Neural crest cell (in vitro differentiated cells): ENCODE measurements around the gene NUP98. TPM values are rescaled to one million over a fixed set of nuclear protein-coding genes. Genes with fewer than 3 reads are reported as not detected.
"Not testable (repeated sequence)": the region's sequence is repeated elsewhere in the genome, so short reads cannot be mapped to it uniquely, and the experiment has no call there.

Experiments
- DNase-seq: peaks from one replicate; pipeline ENCODE4 v3.0.0; 2021; ENCODE audit warnings: low read depth, mixed read lengths, low spot score
- H3K27ac Mint-ChIP-seq: one replicate; pipeline ENCODE4 v1.8.0; 2021; ENCODE audit warnings: mild to moderate bottlenecking, mixed read lengths; ENCODE audit not compliant: unreplicated experiment
- H3K27me3 Mint-ChIP-seq: 2 replicates; pipeline ENCODE4 v1.8.0; 2021; ENCODE audit warnings: low read depth, mild to moderate bottlenecking, mixed read lengths
- H3K36me3 Mint-ChIP-seq: 2 replicates; pipeline ENCODE4 v1.8.0; 2021; ENCODE audit warnings: low read depth, mild to moderate bottlenecking, mixed read lengths
- H3K4me1 Mint-ChIP-seq: 2 replicates; pipeline ENCODE4 v1.8.0; 2021; ENCODE audit warnings: mixed read lengths
- H3K4me3 Mint-ChIP-seq: one replicate; pipeline ENCODE4 v1.8.0; 2021; ENCODE audit warnings: mild to moderate bottlenecking, mixed read lengths
- H3K9me3 Mint-ChIP-seq: 2 replicates; pipeline ENCODE4 v1.8.0; 2021; ENCODE audit warnings: mixed read lengths
- CTCF ChIP-seq: fragments of 200-600 bp; sonication (generic); conservative IDR thresholded peaks from 2 replicates; pipeline ENCODE4 v1.5.0; 2021; ENCODE audit warnings: antibody characterized with exemption, mild to moderate bottlenecking
- total RNA-seq: library from RNA; stranded (reverse); gene quantifications from 2 replicates; pipeline ENCODE4 v1.2.1, GENCODE V29; 2021

NUP98 gene
- total RNA-seq, 1 donor from 2014 or later: 96.8 TPM

- TF ChIP-seq CTCF: no peak
- no peak for DNase-seq
- Mint-ChIP-seq H3K27ac (peak overlapping the region; percentile 93), H3K4me1 (peaks cover 27% of the 10 kb centered on the region), H3K4me3 (peak overlapping the region; percentile 95), H3K9me3 (peaks cover 5% of the 10 kb centered on the region), H3K27me3 (peaks cover 4% of the 10 kb centered on the region), H3K36me3 (peaks cover 16% of the 10 kb centered on the region)
Observed at GRCh38 chr11:3796002-3796311, 1.4 kb downstream of the NUP98 start.

- peak overlapping the region; percentile 54 for H3K27ac Mint-ChIP-seq
- H3K4me1 Mint-ChIP-seq: peaks cover 27% of the 10 kb centered on the region
- H3K27me3 Mint-ChIP-seq: peaks cover 4% of the 10 kb centered on the region
- no peak for TF ChIP-seq CTCF
- DNase-seq: no peak
- peaks cover 5% of the 10 kb centered on the region for H3K9me3 Mint-ChIP-seq
- peaks cover 16% of the 10 kb centered on the region for H3K36me3 Mint-ChIP-seq
- H3K4me3 Mint-ChIP-seq: peak overlapping the region; percentile 95
Observed at GRCh38 chr11:3795131-3796001, 2.0 kb downstream of the NUP98 start.

GRCh38 chr11:3794387-3794786 lies 3.0 kb downstream of the NUP98 start:
- not testable (repeated sequence) for H3K9me3 Mint-ChIP-seq, H3K27ac Mint-ChIP-seq, H3K27me3 Mint-ChIP-seq, DNase-seq, H3K4me3 Mint-ChIP-seq
- Mint-ChIP-seq H3K36me3 (peaks cover 16% of the 10 kb centered on the region), H3K4me1 (peaks cover 27% of the 10 kb centered on the region)

DNA sequence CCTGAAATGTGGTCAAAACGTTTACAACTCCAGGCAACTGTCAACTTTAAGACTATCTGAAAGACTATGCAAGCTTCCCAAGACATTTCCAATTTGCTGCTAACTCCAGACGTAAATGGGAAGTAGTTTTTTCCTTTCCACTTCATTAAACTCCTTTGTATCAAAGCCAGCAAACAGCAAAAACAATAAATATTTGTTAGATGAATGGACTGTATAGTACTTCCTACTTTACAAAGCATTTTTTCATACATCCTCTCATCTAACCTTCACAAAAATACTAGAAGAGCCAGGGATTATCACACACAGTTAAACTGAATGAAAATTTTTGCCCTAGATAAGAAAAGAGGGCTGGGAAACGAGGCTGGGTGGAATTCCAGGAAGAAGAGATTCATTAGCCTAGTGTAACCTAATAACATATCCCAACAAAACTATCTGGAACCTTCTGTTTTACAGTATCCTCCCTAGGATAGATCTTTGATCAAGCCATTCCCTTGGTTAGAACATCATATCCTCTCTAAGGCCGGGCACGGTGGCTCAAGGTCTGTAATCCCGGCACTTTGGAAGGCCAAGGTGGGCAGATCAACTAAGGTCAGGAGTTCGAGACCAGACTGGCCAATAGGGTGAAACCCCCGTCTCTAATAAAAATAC lies 10.4 kb downstream of the NUP98 start:
- no peak overlapping the region for H3K4me3 Mint-ChIP-seq
- no peaks in the 10 kb centered on the region for H3K36me3 Mint-ChIP-seq
- no peak for DNase-seq
- no peak for TF ChIP-seq CTCF
- no peaks in the 10 kb centered on the region for H3K27me3 Mint-ChIP-seq
- peaks cover 15% of the 10 kb centered on the region for H3K4me1 Mint-ChIP-seq
- peak overlapping the region; percentile 50 for H3K27ac Mint-ChIP-seq
- H3K9me3 Mint-ChIP-seq: no peaks in the 10 kb centered on the region

DNA sequence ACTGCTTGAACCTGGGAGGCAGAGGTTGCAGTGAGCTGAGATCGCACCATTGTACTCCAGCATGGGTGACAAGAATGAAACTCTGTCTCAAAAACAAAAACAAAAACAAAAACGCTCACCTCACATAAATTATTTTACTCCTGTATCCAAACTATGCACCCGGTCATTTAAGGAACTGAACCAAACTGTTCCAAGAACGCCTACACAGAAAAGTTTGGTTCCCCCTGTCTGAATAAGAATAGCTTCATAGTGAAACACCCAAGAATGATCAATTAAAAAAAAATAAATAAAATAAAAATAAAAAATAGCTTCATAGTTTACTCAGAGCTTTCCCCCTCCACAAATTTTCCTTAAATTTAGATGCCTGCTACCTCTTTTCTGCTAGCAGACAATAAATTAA lies 13.7 kb downstream of the NUP98 start:
- no peak overlapping the region for H3K4me3 Mint-ChIP-seq
- TF ChIP-seq CTCF: no peak
- H3K27me3 Mint-ChIP-seq: no peaks in the 10 kb centered on the region
- no peaks in the 10 kb centered on the region for H3K9me3 Mint-ChIP-seq
- H3K4me1 Mint-ChIP-seq: peaks cover 15% of the 10 kb centered on the region
- no peak overlapping the region for H3K27ac Mint-ChIP-seq
- H3K36me3 Mint-ChIP-seq: peaks cover 1% of the 10 kb centered on the region
- no peak for DNase-seq

GRCh38 chr11:3782963-3783362 lies 14.4 kb downstream of the NUP98 start:
- H3K27me3 Mint-ChIP-seq: no peaks in the 10 kb centered on the region
- H3K36me3 Mint-ChIP-seq: peaks cover 7% of the 10 kb centered on the region
- no peak overlapping the region for H3K27ac Mint-ChIP-seq
- H3K4me3 Mint-ChIP-seq: no peak overlapping the region
- no peak for DNase-seq
- H3K9me3 Mint-ChIP-seq: no peaks in the 10 kb centered on the region
- H3K4me1 Mint-ChIP-seq: peaks cover 14% of the 10 kb centered on the region
- no peak for TF ChIP-seq CTCF
